ENCODE measurements around the gene NLGN1. TPM values are rescaled to one million over a fixed set of nuclear protein-coding genes. Genes with fewer than 3 reads are reported as not detected.

NLGN1 gene
- total RNA-seq, 1 donor from 2014 or later, result not detected

GRCh38 chr3:174251681-174252080 is 854.1 kb downstream of the NLGN1 start:
- DNase-seq (ENCODE audit: low spot score), result no peak
- Mint-ChIP-seq H3K9me3 (ENCODE audit: low read depth) (peaks cover 5% of the 10 kb centered on the region), H3K36me3 (ENCODE audit: low read depth) (no peaks in the 10 kb centered on the region)

GRCh38 chr3:174253196-174253823 is 855.8 kb downstream of the NLGN1 start:
- Mint-ChIP-seq H3K4me3 (ENCODE audit: unreplicated experiment) (no peak overlapping the region), H3K27ac (ENCODE audit: unreplicated experiment) (no peak overlapping the region), H3K36me3 (ENCODE audit: low read depth) (no peaks in the 10 kb centered on the region), H3K9me3 (ENCODE audit: low read depth) (peaks cover 10% of the 10 kb centered on the region), H3K27me3 (ENCODE audit: low read depth) (no peaks in the 10 kb centered on the region), H3K4me1 (ENCODE audit: low read depth) (peaks cover 4% of the 10 kb centered on the region)
- DNase-seq (ENCODE audit: low spot score), result no peak
- no peak for TF ChIP-seq CTCF (IDR thresholded peaks at IDR 0.05)

More at GRCh38 chr3:174251681-174252080, 854.1 kb downstream of the NLGN1 start:
- Mint-ChIP-seq H3K27ac (ENCODE audit: unreplicated experiment) (no peak overlapping the region), H3K27me3 (ENCODE audit: low read depth) (no peaks in the 10 kb centered on the region), H3K4me1 (ENCODE audit: low read depth) (peaks cover 4% of the 10 kb centered on the region), H3K4me3 (ENCODE audit: unreplicated experiment) (no peak overlapping the region)
- TF ChIP-seq CTCF (IDR thresholded peaks at IDR 0.05), result no peak

- H3K4me3 Mint-ChIP-seq (ENCODE audit: unreplicated experiment), result no peak overlapping the region
- peaks cover 4% of the 10 kb centered on the region for H3K4me1 Mint-ChIP-seq (ENCODE audit: low read depth)
- no peak for DNase-seq (ENCODE audit: low spot score)
- no peaks in the 10 kb centered on the region for H3K36me3 Mint-ChIP-seq (ENCODE audit: low read depth)
- no peak overlapping the region for H3K27ac Mint-ChIP-seq (ENCODE audit: unreplicated experiment)
- peaks cover 10% of the 10 kb centered on the region for H3K9me3 Mint-ChIP-seq (ENCODE audit: low read depth)
- H3K27me3 Mint-ChIP-seq (ENCODE audit: low read depth), result no peaks in the 10 kb centered on the region
- no peak for TF ChIP-seq CTCF (IDR thresholded peaks at IDR 0.05)
Observed at GRCh38 chr3:174253940-174254339, 856.4 kb downstream of the NLGN1 start.

- Mint-ChIP-seq H3K27ac (ENCODE audit: unreplicated experiment) (no peak overlapping the region), H3K4me1 (ENCODE audit: low read depth) (peaks cover 4% of the 10 kb centered on the region), H3K36me3 (ENCODE audit: low read depth) (no peaks in the 10 kb centered on the region), H3K27me3 (ENCODE audit: low read depth) (no peaks in the 10 kb centered on the region), H3K9me3 (ENCODE audit: low read depth) (peaks cover 10% of the 10 kb centered on the region), H3K4me3 (ENCODE audit: unreplicated experiment) (no peak overlapping the region)
- no peak for DNase-seq (ENCODE audit: low spot score)
- TF ChIP-seq CTCF (IDR thresholded peaks at IDR 0.05), result no peak
Observed at GRCh38 chr3:174255454-174255853, 857.9 kb downstream of the NLGN1 start.

GRCh38 chr3:174266476-174266875 is 868.9 kb downstream of the NLGN1 start:
- no peak for DNase-seq (ENCODE audit: low spot score)
- Mint-ChIP-seq H3K36me3 (ENCODE audit: low read depth) (no peaks in the 10 kb centered on the region), H3K4me1 (ENCODE audit: low read depth) (peaks cover 6% of the 10 kb centered on the region), H3K27ac (ENCODE audit: unreplicated experiment) (no peak overlapping the region), H3K4me3 (ENCODE audit: unreplicated experiment) (no peak overlapping the region), H3K27me3 (ENCODE audit: low read depth) (no peaks in the 10 kb centered on the region), H3K9me3 (ENCODE audit: low read depth) (no peaks in the 10 kb centered on the region)
- TF ChIP-seq CTCF (IDR thresholded peaks at IDR 0.05), result no peak
